DMS53 (cell line): ENCODE measurements around the gene ELMO1.

ENCODE experiments used
- DNase-seq: peaks from one replicate; lab custom pipeline; 2025; lab: John Stamatoyannopoulos, UW

ELMO1 gene

DNA sequence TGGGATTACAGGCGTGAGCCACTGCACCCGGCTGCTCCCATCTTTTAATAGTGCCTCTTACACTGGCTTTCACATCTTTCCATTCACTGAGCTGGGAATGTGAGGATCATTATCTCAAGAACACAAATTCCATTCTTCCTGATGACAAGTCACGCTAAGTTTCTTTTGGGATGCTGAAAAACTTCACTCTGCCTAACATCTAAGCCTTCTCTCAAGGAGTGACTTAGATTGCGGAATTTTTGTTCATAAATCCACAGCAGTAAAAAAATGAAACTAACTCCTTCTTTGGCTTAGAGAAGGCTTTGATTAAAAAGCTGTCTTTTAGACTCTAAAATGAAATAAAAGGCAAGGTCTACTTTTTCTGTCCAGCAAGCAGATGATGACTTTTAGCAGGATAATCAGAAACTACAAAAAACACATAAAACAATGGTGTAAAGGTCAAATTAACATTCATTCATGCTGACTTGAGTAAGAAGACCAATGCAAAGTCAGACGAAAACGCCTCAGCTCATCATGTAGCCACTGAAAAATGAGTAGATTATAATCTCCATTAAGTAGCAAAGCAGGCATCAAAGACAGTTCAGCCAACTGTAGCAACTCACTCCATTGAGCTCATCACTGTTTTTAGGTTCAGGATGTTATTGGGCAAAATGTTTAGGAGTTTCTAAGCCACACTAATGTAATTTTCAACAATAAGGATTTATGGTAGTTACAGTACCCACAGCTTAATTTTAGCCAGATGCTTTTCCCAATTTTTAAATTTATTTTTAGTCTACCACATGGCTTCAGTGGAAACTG is 178.8 kb downstream of the ELMO1 start:
- no peak for DNase-seq

DNA sequence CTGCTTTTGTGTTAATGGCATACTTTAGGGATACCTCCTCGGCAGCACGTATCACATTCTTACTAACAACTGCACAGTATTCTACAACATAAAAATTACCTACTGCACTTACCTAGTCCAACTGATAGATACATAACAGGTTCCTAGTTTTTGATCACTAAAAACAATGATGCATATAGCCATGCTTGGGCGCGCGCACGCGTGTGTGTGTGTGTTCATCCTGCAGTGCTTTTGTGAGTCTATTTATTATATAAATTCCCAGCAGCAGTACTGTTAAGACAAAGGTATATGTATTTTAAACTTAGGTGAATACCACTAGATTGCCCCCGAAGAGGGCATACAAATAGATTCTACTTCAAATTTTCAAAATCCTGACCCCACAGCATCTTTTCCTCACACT is 181.4 kb downstream of the ELMO1 start:
- DNase-seq: no peak

DNA sequence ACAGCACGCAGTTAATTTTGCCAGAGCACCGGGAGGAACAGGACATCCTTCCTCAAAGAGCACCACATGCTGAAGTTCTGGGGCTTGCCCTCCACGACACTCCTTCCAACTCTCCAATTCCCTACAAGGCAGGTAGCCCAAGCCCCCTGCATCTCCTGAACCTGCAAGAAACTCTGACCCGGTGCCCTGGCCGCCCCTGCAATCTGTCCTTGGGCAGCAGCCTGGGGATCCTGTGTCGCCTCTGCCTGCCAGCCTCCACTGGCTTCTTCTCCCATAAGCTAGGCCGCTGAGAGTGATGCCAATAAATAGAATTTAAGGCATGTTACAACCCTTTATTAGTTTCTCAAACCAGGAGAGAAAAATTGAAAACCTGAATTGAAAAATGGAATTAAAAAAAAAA is 182.8 kb downstream of the ELMO1 start:
- DNase-seq: no peak

DNA sequence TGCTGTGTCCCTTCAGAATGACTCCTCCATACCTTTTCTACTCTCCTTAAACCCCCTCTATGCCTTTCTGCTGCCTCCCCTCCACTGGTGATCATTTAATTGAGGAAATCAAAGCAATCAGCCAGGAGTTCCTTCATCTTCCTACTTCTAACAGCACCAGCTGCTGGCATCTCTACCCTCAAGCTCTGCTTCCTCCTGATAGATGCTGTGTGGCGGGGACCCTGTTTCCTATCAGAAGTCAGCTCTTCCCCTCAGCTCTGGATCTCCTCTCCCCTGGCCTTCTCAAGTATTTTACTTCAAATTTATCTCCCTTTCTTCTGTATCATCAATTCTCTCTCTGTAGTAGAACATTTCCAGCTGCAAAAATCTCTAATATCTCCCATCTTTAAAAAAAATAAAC is 183.7 kb downstream of the ELMO1 start:
- no peak for DNase-seq

DNA sequence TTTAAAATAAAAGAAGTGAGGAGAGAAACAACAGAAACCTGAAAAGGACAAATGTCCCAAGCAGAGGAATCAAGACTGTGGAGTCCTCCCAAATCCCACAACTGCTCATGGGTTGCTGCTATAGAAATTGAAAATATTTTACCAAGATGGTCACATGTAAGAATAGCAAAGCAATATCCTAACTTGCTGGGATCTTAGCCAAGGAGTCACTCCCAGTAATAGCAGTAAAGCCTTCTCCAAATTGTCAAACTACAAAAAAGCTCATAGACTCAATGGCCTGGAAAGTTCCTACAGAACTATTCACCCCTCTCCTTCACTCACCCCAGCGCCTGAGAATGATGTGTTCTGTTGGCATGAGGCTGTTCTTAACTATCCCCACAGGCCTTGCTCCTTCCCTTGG is 186.5 kb downstream of the ELMO1 start:
- DNase-seq: no peak

DNA sequence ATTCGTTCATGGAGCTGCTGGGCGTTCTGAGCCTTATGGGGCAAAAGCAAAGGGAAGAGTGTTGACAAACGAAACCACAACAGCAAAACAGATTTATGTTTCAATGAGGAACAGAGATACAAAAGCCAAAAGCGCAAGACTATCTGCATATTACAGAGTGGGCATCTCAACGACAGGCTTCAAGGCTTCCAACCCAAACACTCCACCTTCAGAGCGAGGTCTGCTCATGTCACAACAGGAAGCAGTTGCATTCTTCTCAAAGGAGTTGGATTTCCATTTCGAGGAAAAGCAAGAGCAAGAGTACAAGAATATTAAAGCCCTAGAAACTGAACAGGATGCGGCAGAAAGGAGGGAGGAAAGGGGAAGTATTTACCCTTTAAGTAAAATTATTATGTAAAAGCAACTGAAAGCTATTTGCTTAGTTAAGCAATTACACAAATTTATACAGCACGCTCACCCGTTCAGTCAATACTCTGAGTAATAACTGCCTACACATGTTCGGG is 189.3 kb downstream of the ELMO1 start:
- DNase-seq: no peak

GRCh38 chr7:37256631-37257030 is 192.0 kb downstream of the ELMO1 start:
- no peak for DNase-seq

GRCh38 chr7:37255327-37255944 is 193.2 kb downstream of the ELMO1 start:
- no peak for DNase-seq

- DNase-seq: no peak
These were observed 197.4 kb downstream of the ELMO1 start for GRCh38 chr7:37251222-37251621.

- DNase-seq: no peak
These were observed 199.4 kb downstream of the ELMO1 start for GRCh38 chr7:37249240-37249639.

GRCh38 chr7:37248396-37248861 is 200.2 kb downstream of the ELMO1 start:
- DNase-seq: no peak

DNA sequence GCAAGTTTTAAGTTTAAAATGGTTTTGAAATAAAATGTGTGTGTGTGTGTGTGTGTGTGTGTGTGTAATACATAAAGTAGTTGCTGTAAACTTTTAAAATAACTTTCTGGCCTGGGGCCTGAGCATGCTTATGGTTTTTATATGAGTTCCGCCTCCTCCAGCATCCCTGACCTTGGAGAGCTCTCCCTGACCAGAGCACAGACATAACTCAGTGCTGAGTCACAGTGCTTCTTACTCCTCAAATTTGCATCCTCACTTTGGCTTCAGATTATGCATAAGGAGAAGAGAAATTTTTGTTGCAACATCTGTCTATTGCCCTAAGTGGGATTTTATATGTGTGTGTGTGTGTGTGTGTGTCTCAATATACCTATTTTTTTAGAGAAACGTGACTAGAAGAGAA is 200.8 kb downstream of the ELMO1 start:
- DNase-seq: no peak

- DNase-seq: no peak
These were observed 203.1 kb downstream of the ELMO1 start for GRCh38 chr7:37245590-37245989.

DNA sequence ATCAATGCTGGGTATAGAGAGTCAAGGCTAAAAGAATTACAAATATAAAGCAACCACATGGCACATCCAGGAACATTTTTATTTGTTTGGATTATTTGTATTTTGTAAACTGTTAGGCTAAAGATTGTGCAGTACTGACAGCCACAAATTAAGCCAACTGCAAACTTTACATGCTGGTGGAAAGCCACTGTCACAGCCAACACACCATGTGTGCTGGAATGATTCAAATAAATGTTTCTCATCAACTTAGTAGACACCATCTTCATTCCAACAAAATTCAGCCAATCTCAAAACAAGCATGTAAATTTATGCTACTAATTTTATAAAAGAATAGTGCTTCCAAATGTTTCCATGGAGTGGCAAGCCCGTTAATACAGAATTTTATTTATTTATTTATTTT is 211.8 kb downstream of the ELMO1 start:
- DNase-seq: no peak

DNA sequence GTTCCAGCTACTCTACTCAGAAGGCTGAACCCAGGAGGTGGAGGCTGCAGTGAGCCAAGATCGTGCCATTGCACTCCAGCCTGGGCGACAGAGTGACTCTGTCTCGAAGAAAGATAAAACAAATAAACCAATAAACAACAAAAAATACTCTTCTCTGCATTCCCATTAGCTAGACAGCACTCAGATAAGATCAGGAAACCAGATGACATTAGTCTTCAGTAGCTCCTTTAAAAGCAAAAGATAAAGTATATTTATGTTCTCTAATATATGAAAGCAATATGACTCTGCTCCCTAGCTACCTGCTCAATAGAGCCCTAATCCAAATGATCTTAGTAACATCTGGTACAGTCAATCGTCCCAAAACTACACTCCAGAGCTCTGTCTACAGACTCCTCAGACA is 212.9 kb downstream of the ELMO1 start:
- DNase-seq: no peak

DNA sequence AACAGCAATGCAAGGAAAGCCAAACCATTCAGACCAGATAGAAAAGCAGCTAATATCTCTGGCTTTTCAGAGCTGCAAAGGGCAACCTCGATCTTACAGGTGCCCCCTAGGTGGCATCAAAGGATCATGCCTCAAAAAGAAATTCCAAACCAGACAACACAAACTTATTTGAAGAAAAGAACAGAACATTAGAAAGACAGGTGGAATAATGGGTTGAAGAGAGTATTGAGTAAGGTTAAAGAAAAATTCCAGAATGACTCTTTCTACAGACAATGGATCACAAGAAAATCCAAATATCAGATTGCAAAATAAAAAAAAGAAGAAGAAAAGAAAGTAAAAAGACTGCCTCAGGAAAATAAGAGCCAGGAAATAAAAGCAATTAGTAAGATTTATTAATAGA is 213.7 kb downstream of the ELMO1 start:
- peak; percentile 60 for DNase-seq

GRCh38 chr7:37234334-37234733 is 214.3 kb downstream of the ELMO1 start:
- no peak for DNase-seq

DNA sequence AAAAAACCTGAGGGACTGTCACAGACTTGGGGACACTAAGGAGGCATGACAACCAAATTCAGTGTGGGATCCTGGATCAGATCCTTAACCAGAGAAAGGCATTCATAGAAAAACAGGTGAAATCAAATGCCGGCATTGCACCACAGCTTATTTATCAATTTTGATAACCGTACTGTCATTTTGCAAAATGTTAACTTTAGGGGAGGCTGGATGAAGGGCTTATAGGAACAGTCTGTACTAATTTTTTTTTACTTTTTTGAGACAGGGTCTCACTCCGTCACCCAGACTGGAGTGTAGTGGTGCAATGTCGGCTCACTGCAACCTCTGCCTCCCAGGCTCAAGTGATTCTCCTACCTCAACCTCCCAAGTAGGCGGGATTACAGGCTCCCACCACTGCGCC is 217.1 kb downstream of the ELMO1 start:
- DNase-seq: no peak

DNA sequence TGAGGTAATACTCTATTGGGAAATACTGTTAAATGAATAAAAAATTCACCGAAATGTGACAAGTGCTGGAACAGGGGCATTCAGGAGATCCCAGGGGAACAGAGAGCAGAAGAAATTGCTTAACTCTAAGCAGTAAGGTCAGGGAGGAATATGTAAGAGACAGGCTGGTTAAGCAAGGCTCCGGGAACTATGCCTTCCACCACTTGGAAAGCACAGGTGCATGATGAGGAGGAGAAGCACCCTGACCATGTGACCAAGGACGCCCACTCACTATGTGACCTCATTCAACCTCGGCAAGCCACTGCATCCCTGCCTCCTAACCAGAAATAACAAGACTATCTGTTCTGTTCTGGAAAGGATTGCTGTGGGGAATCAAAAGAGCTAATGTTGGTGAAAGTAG is 218.4 kb downstream of the ELMO1 start:
- DNase-seq: peak; percentile 7

- no peak for DNase-seq
These were observed 219.3 kb downstream of the ELMO1 start for GRCh38 chr7:37229381-37229780.

DNA sequence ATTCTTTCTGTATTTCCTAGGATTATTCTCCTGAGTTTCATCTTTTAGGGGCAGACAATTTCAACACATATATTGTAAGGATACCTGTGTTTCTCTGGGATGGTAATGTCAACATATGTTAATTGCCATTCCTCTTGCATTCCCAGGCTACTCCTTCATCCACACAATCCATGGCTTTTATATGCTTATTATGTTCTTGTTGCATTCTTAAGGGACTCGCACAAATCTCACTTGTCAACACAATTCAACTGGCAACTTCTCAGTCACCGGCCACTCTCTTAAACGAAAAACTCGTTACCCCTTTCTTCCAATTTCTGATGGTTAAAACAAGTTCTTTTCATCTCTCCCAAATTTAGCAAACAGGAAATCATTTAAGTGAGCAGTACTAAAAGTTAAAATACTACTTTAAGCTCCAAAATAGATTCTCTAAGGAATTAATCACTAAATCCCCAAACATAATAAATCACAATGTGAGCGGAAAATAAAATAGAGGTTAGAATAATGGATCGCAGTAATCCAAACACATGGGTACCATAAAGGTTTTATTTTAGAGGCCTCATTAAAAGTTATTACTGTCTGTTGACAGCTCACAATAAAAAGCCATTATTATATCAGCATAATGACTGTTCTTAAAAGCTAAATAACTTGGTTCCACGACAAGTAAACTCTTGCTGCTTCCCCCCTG is 223.2 kb downstream of the ELMO1 start:
- DNase-seq: no peak

- no peak for DNase-seq
These were observed 223.9 kb downstream of the ELMO1 start for GRCh38 chr7:37224746-37225145.

DNA sequence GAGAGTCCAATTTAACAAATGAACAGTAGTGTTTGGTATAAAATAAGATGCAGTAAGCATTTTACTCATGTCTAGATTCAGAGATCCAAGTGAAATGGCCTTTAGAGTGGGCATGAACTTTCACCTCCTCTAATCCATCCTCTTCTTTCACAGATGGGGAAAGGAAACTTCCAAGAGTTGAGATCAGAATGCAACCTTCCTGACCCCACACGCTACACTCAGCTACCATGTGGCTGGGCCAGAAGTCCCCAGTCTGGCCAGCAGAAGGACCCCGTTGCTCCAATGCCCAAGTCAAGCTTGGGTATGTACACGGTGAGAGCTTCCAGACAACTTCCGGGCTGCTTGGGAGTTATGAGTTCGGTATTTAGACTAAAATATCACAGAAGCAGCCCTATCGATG is 228.0 kb downstream of the ELMO1 start:
- DNase-seq: no peak
